NCI-H128 (cell line): ENCODE results near the gene IGF2BP1.
"Not testable (repeated sequence)": the region's sequence is repeated elsewhere in the genome, so short reads cannot be mapped to it uniquely, and the experiment has no call there.

Source experiments
- DNase-seq: peaks from one replicate; lab custom pipeline; 2025; ENCODE audit not compliant: unreplicated experiment; lab: John Stamatoyannopoulos, UW

Gene IGF2BP1

DNA sequence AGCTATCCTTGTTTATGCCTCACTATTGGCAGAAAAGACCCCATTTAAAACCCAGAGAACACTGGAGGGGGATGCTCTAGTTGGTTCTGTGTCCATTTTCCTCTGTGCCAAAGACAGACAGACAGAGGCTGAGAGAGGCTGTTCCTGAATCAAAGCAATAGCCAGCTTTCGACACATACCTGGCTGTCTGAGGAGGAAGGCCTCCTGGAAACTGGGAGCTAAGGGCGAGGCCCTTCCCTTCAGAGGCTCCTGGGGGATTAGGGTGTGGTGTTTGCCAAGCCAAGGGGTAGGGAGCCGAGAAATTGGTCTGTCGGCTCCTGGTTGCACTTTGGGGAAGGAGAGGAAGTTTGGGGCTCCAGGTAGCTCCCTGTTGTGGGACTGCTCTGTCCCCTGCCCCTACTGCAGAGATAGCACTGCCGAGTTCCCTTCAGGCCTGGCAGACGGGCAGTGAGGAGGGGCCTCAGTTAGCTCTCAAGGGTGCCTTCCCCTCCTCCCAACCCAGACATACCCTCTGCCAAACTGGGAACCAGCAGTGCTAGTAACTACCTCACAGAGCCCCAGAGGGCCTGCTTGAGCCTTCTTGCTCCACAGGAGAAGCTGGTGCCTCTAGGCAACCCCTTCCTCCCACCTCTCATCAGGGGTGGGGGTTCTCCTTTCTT, 56.1 kb downstream of the IGF2BP1 start:
- DNase-seq = no peak

GRCh38 chr17:49054342-49055092, 57.3 kb downstream of the IGF2BP1 start:
- DNase-seq = no peak

DNA sequence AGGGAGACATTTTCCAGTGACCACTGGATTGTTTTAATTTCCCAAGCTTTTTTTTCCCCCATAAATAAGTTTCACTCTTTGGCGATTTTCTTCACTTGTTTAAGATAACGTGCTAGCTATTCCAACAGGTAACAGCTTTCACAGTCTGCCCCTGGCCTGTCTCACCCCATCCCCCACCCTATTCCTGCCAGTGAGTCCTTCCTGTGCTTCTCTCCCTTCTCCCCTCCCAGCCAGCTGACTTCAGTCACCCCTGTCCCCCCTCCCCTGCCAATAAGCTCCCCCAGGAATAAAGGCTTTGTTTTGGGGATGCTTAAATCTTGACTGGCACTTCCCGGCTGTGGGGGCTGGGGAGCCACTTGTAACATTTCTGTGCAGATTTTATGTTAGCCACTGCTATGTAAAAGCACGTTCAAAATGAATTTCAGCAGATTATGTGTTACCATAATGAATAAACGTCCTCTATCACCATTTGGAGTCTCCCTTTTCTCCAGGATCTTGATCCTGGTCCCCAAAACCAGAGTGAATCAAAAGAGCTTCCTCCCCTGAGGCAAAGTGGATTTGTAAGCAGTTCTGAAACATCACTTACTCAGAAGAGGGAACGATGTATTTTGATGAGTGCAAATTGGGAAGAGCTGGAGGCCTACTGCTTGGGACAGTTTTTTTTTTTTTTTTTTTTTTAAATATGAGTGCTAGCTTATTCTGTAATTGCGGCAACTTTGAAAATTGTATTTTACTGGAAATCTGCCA, 58.2 kb downstream of the IGF2BP1 start:
- DNase-seq = no peak

GRCh38 chr17:49061524-49061943, 64.3 kb downstream of the IGF2BP1 start:
- DNase-seq = no peak

- DNase-seq = no peak
These were observed 66.5 kb downstream of the IGF2BP1 start for GRCh38 chr17:49063652-49064051.

DNA sequence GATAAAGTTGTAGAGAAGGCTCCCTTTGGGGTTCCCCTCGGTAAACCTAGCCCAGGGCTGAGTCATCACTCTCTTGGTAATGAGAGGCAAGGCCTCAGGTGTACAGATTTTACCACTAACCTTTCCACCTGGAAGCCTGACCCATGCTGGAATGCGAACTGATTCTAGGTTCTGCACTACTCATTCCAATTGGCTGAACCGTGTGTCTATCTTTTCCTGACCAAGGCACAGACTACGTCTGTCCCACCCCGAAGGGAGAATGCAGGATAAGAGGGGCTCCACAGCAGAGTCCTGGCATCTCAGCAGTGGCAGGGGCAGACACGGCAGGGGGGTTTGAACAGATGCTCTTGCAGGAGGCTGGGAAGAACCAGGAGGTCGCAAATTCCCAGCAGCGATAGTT, 70.0 kb downstream of the IGF2BP1 start:
- DNase-seq = no peak

DNA sequence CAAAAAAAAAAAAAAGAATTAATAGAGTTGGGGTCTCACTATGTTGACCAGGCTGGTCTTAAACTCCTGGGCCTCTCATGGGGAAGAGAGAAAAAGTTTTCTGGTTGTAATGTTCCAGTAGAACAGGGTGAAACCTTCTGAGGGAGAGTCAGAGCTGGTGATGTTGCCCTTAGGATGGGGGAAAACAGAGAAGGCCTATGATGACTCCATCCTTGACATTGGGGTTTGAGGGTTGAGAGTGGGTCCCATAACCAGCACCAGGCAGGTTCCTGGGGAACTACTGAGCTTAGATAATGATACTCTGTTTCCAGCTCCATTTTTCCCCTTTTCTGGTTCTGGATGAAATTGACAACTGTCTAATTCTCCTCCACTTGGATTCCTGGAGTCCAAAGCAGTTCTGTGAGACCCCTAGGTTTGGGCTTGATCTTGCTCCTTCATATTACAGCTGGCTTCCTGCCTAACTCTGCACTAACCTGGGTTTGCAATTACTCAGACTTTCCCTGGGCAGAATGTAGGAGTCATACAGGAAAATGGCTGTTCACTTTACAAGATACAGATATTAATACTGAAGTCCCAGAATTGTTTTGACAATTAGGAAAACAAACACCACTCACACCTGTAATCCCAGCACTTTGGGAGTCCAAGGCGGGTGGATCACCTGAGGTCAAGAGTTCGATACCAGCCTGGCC, 72.5 kb downstream of the IGF2BP1 start:
- DNase-seq = no peak

DNA sequence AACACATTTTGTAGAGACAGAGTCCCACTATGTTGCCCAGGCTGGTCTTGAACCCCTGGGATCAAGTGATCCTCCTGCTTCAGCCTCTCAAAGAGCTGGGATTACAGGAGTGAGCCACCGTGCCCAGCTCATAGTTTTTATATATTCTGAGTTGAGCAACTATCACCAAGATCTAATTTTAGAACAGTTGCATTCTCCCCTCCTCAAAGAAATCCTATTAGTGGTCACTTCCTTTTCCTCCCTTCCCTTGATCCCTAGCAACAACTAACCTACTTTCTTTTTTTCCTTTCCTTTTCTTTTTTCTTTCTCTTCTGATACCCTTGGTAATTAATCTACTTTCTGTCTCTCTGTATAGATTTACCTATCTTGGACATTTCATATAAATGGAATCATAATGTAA, 73.9 kb downstream of the IGF2BP1 start:
- no peak for DNase-seq

DNA sequence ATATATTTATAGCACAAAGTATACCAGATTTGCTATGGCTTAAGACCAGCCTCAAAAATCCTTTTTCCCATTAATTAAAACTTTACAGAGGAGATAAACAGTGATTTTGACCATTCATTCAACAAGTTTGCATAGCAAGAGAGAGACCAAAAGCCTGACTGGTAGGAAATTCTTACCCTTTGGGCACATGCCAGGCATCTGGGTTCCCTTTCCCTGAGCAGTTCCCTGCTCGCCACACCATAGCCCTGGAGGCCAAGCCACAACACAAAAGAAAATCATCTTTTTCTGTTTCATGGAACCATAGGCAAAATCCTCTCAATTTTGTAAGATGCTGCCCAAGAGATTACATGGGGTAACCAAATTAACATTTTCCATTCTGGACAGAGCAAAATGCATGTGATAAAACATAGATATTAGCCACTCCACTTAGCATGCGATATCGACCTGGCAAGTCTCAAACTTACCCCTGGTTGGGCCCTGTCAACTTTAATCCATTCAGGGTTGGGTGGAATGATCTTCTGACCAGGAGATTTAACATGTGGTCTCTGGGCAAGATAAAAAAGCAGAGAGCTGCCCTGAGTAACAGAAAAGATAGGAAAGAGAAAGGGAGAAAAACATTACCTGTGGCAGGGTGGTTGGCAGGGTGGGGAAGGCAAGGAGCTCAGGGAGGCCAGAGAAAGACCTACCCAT, 77.8 kb downstream of the IGF2BP1 start:
- no peak for DNase-seq

DNA sequence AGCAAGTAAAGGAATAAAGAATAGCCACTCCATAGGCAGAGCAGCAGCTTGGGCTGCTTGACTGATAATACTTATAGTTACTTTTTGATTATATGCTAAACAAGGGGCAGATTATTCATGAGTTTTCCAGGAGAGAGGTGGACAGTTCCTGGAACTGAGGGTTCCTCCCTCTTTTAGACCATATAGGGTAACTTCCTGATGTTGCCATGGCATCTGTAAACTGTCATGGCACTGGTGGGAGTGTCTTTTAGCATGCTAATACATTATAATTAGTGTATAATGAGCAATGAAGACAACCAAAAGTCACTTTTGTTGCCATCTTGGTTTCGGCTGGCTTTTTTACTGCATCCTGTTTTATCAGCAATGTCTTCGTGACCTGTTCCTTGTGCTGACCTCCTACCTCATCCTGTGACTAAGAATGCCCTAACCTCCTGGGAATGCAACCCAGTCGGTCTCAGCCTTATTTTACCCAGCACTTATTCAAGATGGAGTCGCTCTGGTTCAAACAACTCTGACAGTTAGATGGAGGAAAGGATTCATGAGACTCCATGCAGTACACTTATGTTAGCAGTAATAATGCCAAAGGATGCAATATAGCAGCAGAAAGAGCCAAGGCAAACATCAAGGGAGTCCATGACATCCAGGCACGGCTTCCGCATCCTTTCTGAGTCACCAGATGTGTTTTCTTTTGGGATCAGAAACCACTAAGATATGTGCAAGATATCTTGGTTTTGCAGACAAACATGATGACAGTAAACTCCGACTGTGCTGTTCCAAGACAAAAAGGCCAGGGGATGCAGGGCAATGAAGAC, 79.6 kb downstream of the IGF2BP1 start:
- no peak for DNase-seq

- no peak for DNase-seq
These were observed 81.1 kb downstream of the IGF2BP1 start for GRCh38 chr17:49078248-49078647.

DNA sequence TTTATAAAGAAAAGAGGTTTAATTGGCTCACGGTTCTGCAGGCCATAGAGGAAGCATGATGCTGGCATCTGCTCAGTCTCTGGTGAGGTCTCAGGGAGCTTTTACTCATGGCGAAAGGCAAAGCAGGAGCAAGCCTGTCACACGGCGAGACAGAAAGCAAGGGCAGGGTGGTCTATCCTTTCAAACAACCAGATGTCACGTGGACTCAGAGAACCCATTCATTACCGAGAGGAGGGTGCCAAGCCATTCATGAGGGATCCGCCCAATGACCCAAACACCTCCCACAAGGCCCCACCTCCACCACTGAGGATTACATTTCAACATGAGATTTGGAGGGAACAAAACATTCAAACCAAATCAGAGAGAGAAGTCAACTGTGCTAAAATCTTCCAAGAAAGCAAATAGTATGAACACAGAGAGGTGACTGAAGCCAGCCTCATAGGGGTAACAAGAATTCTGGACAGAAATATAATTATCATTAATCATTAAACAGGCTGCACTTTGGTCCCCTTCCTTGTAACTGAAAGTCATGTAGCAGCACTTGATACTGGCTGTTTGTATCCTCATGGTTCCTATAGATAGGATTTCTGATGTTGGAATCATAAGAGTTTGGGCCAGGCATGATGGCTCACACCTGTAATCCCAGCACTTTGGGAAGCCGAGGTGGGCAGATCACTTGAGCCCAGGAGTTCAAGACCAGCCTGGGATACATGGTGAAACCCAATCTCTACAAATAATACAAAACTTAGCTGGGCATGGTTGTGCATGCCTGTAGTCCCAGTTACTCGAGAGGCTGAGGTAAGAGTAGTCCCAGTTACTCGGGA, 82.9 kb downstream of the IGF2BP1 start:
- no peak for DNase-seq

DNA sequence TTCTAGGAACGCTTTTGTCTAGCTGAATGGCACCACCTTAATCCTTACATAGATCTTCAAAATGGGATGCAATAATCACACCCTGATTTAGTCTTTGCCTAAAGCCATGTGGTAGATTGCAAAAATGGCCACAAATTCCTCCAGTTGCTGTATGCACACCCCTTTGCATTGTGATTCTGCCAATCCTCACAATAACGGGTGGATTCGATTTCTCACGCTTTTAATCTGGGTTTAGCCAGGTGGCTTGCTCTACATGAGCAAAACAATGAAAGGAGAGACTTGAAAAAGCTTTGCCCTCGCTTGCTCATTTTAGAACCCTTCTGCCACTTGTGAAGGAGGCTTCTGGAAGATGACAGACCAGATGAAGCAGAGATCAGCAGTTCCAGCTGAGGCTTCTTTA, 85.0 kb downstream of the IGF2BP1 start:
- no peak for DNase-seq

DNA sequence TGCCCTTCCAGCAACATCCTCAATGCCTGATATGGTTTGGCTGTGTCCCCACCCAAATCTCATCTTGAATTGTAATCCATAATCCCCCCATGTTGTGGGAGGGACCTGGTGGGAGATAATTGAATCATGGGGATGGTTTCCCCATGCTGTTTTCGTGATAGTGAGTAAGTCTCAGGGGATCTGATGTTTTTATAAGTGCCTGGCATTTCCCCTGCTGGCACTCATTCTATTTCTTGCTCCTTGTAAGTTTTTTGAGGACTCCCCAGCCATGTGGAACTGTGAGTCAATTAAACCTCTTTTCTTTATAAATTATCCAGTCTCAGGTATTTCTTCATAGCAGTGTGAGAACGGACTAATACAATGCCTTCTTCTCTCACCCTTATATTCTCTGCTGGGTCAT, 87.9 kb downstream of the IGF2BP1 start:
- not testable (repeated sequence) for DNase-seq

DNA sequence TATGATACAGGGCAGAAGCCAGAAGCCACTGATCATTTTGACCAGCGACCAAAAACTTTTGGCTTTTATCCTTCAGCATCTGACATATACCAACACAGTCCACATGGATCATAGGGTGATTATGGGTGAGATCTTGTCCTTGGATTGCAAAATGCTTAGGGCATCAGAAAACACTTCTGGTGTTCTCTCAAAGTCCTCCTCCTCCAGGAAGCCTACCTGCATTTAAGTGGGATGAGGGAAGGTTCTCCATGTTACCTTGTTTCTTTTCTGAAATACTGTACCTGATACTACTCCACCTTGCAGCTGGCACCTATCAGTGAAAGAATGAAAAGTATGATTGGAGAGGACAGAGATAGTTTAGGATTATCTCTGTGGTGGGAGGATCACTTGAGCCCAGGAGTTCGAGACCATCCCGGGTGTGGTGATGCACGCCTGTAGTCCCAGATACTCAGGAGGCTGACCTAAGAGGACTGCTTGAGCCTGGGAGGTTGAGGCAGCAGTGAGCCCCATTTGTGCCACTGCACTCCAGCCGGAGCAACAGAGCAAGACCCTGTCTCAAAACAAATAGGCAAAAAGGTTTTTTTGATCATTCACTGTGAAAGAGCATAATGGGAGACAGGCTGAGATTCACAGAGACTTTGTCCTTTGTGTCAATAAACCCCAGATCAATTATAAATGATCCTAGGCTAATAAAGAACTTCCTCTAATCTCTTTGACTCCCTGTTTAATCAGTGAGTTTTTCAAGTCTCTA, 88.6 kb downstream of the IGF2BP1 start:
- no peak for DNase-seq

- no peak for DNase-seq
These were observed 89.1 kb downstream of the IGF2BP1 start for GRCh38 chr17:49086316-49086605.

GRCh38 chr17:49086649-49087048, 89.5 kb downstream of the IGF2BP1 start:
- DNase-seq = no peak

DNA sequence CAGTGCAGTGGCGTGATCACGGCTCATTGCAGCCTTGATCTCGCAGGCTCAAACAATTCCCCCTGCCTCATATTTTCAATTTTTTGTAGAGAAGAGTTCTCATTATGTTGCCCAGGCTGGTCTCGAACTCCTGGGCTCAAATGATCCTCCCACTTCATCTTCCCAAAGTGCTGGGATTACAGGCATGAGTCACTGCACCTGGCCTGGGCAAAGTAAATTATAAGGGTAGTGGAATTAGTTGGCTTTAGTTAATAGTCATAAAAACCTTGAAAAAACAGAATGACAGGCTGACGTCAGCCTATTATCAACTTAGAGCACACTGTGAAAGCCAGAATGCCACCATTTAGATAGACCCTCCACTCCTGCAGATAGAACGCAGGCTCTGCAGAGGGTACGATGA, 91.9 kb downstream of the IGF2BP1 start:
- no peak for DNase-seq
